GM12865 (cell line): ENCODE results near the gene CPM.
"Not testable (repeated sequence)": the region's sequence is repeated elsewhere in the genome, so short reads cannot be mapped to it uniquely, and the experiment has no call there.

Experiments
- DNase-seq: peaks from one replicate; pipeline ENCODE4 v3.0.0; 2010; ENCODE audit warnings: low read depth
- H3K4me3 ChIP-seq: 2 replicates; pipeline ENCODE4 v1.5.1; 2011; ENCODE audit warnings: mild to moderate bottlenecking, low read depth, low read length, control low read depth
- TF ChIP-seq, protein P1 (sequence below): IDR thresholded peaks from 2 replicates; pipeline ENCODE4 v1.5.1; 2011; ENCODE audit warnings: low read length, control low read depth, low read depth, inconsistent platforms; ENCODE audit not compliant: insufficient read depth; ENCODE audit errors: missing control alignments

CPM gene

GRCh38 chr12:68842123-68842522 lies 90.8 kb downstream of the CPM start:
- TF ChIP-seq, protein P1, sequence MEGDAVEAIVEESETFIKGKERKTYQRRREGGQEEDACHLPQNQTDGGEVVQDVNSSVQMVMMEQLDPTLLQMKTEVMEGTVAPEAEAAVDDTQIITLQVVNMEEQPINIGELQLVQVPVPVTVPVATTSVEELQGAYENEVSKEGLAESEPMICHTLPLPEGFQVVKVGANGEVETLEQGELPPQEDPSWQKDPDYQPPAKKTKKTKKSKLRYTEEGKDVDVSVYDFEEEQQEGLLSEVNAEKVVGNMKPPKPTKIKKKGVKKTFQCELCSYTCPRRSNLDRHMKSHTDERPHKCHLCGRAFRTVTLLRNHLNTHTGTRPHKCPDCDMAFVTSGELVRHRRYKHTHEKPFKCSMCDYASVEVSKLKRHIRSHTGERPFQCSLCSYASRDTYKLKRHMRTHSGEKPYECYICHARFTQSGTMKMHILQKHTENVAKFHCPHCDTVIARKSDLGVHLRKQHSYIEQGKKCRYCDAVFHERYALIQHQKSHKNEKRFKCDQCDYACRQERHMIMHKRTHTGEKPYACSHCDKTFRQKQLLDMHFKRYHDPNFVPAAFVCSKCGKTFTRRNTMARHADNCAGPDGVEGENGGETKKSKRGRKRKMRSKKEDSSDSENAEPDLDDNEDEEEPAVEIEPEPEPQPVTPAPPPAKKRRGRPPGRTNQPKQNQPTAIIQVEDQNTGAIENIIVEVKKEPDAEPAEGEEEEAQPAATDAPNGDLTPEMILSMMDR = no peak
- H3K4me3 ChIP-seq = no peak overlapping the region

GRCh38 chr12:68841717-68842116 lies 91.3 kb downstream of the CPM start:
- DNase-seq = no peak
- H3K4me3 ChIP-seq = no peak overlapping the region
- TF ChIP-seq, protein P1 = no peak

More at GRCh38 chr12:68842123-68842522, 90.8 kb downstream of the CPM start:
- DNase-seq = no peak

- H3K4me3 ChIP-seq, DNase-seq: not testable (repeated sequence)
Measured at GRCh38 chr12:68841175-68841574, 91.8 kb downstream of the CPM start.

GRCh38 chr12:68839183-68840147 lies 93.5 kb downstream of the CPM start:
- TF ChIP-seq, protein P1 = no peak
- no peak for DNase-seq
- no peak overlapping the region for H3K4me3 ChIP-seq

DNA sequence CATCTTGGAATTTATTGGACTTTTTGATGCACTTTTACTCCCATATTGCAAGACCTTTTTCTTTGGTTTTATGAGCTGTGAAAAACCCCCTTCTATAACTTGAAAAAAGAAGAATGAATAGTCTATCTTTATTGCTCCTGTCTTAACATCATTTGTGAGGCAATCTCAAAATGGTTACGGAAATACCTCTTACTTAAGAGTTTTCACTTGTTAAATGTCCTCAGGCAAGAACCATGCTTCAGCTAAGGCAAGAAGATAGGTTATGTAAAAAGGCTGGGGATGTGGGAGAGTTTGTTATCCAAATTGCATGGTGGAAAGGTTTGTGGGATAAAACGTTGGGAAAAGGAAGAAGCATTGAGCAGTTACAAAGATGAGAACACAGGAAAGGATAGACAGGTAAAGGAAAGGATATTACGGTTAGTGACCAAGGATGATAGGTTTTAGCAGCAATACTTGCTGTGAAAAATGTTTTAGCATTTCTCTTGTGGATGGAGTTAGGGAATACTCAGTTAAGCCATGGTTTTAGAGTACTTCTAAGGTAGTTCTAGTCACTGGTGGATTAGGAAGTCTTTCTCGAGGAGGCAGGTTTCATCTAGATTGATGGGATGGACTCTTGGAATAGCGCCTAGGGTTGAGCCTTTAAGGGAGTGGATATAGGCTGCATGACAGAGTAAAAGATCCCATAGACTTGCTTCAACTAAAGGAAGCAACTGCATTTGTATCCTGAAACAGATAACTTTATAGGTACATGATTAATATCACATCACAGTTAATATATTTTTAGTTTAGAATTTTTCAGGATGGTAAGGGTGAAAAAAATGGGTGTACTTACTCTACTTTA lies 94.7 kb downstream of the CPM start:
- no peak overlapping the region for H3K4me3 ChIP-seq
- no peak for DNase-seq
- TF ChIP-seq, protein P1 = no peak

DNA sequence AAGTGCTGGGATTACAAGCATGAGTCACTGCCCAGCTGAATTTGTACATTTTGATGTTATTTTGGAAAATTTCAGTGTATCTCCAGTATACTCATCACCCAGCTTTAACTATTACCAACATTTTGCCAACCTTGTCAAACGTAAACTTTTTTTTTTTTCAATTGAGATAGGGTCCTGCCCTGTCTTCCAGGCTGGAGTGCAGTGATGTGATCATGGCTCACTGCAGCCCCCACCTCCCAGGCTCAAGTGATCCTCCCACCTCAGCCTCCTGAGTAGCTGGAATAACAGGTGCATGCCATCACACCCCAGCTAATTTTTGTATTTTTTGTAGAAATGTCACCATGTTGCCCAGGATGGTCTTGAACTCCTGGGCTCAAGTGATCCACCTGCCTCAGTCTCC lies 95.8 kb downstream of the CPM start:
- DNase-seq = no peak
- TF ChIP-seq, protein P1 = no peak
- H3K4me3 ChIP-seq = no peak overlapping the region

GRCh38 chr12:68835333-68835908 lies 97.5 kb downstream of the CPM start:
- no peak overlapping the region for H3K4me3 ChIP-seq
- no peak for DNase-seq
- TF ChIP-seq, protein P1 = no peak
